Muscle of arm (tissue), 12 donors: Measurements from ENCODE around the gene NSMCE3. TPM values are rescaled to one million over a fixed set of nuclear protein-coding genes. Genes with fewer than 3 reads are reported as not detected.
"Not testable (repeated sequence)": the region's sequence is repeated elsewhere in the genome, so short reads cannot be mapped to it uniquely, and the experiment has no call there.

Experiments used
- DNase-seq: peaks from one replicate; pipeline ENCODE4 v3.0.0-alpha.2; 2013
- polyA plus RNA-seq, 12 donors: library from polyadenylated mRNA; unstranded; fragments of 120-200 nt; gene quantifications; one replicate each; pipeline ENCODE4 v1.2.1, GENCODE V29; 2013; ENCODE audit not compliant: insufficient read length in 12 of 12

Gene NSMCE3
- polyA plus RNA-seq, 12 donors, result 5.3 to 9.8 (median 6.7) TPM; not detected in 1

GRCh38 chr15:29274946-29275345 lies 5.3 kb upstream of the NSMCE3 start:
- DNase-seq, result no peak

- DNase-seq, result no peak
These were observed 2.6 kb upstream of the NSMCE3 start for GRCh38 chr15:29272219-29272618.

GRCh38 chr15:29270976-29271375 lies 1.4 kb upstream of the NSMCE3 start:
- DNase-seq, result no peak

GRCh38 chr15:29270169-29270955 lies 740 bp upstream of the NSMCE3 start:
- DNase-seq, result peak; percentile 25

GRCh38 chr15:29268706-29269484 lies 727 bp downstream of the NSMCE3 start:
- peak; percentile 38 for DNase-seq

- DNase-seq, result no peak
These were observed 3.5 kb downstream of the NSMCE3 start for GRCh38 chr15:29266052-29266582.

GRCh38 chr15:29263289-29263688 lies 6.3 kb downstream of the NSMCE3 start:
- no peak for DNase-seq

GRCh38 chr15:29262738-29263137 lies 6.9 kb downstream of the NSMCE3 start:
- DNase-seq, result no peak

- DNase-seq, result no peak
These were observed 8.7 kb downstream of the NSMCE3 start for GRCh38 chr15:29260896-29261295.

GRCh38 chr15:29259233-29259632 lies 10.4 kb downstream of the NSMCE3 start:
- no peak for DNase-seq

GRCh38 chr15:29252234-29252633 lies 17.4 kb downstream of the NSMCE3 start:
- no peak for DNase-seq

- DNase-seq, result no peak
These were observed 25.1 kb downstream of the NSMCE3 start for GRCh38 chr15:29244544-29244943.

- no peak for DNase-seq
These were observed 25.5 kb downstream of the NSMCE3 start for GRCh38 chr15:29244123-29244522.

- DNase-seq, result no peak
These were observed 27.0 kb downstream of the NSMCE3 start for GRCh38 chr15:29242456-29243242.

GRCh38 chr15:29241207-29241606 lies 28.4 kb downstream of the NSMCE3 start:
- no peak for DNase-seq

GRCh38 chr15:29239395-29239794 lies 30.2 kb downstream of the NSMCE3 start:
- DNase-seq, result no peak

- no peak for DNase-seq
These were observed 36.1 kb downstream of the NSMCE3 start for GRCh38 chr15:29233566-29233965.

- no peak for DNase-seq
These were observed 43.0 kb downstream of the NSMCE3 start for GRCh38 chr15:29226436-29227208.

- no peak for DNase-seq
These were observed 43.9 kb downstream of the NSMCE3 start for GRCh38 chr15:29225534-29226234.

- DNase-seq, result not testable (repeated sequence)
These were observed 44.6 kb downstream of the NSMCE3 start for GRCh38 chr15:29224987-29225363.
